GM03348 (cell line): Measurements from ENCODE around the gene TTC33.
"Not testable (repeated sequence)": the region's sequence is repeated elsewhere in the genome, so short reads cannot be mapped to it uniquely, and the experiment has no call there.

Source experiments
- DNase-seq: peaks from one replicate; pipeline ENCODE4 v3.0.0; 2012; ENCODE audit warnings: low spot score

Gene TTC33

GRCh38 chr5:40679148-40679912 is 76.4 kb downstream of the TTC33 start:
- DNase-seq, result peak; percentile 97

GRCh38 chr5:40678460-40679147 is 77.2 kb downstream of the TTC33 start:
- no peak for DNase-seq

- DNase-seq, result no peak
Observed at GRCh38 chr5:40678026-40678425, 77.7 kb downstream of the TTC33 start.

- no peak for DNase-seq
Observed at GRCh38 chr5:40677456-40677855, 78.3 kb downstream of the TTC33 start.

GRCh38 chr5:40676613-40677343 is 79.0 kb downstream of the TTC33 start:
- peak; percentile 79 for DNase-seq

GRCh38 chr5:40675396-40676133 is 80.2 kb downstream of the TTC33 start:
- no peak for DNase-seq

GRCh38 chr5:40674661-40675235 is 81.0 kb downstream of the TTC33 start:
- DNase-seq, result no peak

- no peak for DNase-seq
Observed at GRCh38 chr5:40672425-40672824, 83.3 kb downstream of the TTC33 start.

GRCh38 chr5:40669606-40670390 is 86.0 kb downstream of the TTC33 start:
- DNase-seq, result no peak

- DNase-seq, result no peak
Observed at GRCh38 chr5:40667161-40667663, 88.5 kb downstream of the TTC33 start.

GRCh38 chr5:40666657-40667056 is 89.1 kb downstream of the TTC33 start:
- no peak for DNase-seq

- DNase-seq, result no peak
Observed at GRCh38 chr5:40665635-40666298, 90.0 kb downstream of the TTC33 start.

- DNase-seq, result no peak
Observed at GRCh38 chr5:40660751-40661150, 95.0 kb downstream of the TTC33 start.

GRCh38 chr5:40656766-40657165 is 99.0 kb downstream of the TTC33 start:
- DNase-seq, result no peak

GRCh38 chr5:40656091-40656490 is 99.7 kb downstream of the TTC33 start:
- not testable (repeated sequence) for DNase-seq

GRCh38 chr5:40655138-40655537 is 100.6 kb downstream of the TTC33 start:
- DNase-seq, result no peak

- no peak for DNase-seq
Observed at GRCh38 chr5:40654377-40654991, 101.3 kb downstream of the TTC33 start.

GRCh38 chr5:40653221-40654022 is 102.3 kb downstream of the TTC33 start:
- no peak for DNase-seq
